Measurements from ENCODE around the gene MRPL46.

Gene MRPL46

GRCh38 chr15:88479169-88479568, 12.0 kb upstream of the MRPL46 start:
- TF ChIP-seq REST (IDR thresholded peaks at IDR 0.05; ENCODE audit: insufficient read depth in 1 of 2, low read depth in 2 of 2, low read length in 2 of 2): no peak
- TF ChIP-seq POLR2AphosphoS5 (IDR thresholded peaks at IDR 0.05; ENCODE audit: low read depth, low read length): no peak
- TF ChIP-seq FOXP2 (optimal IDR thresholded peaks at IDR 0.05; ENCODE audit: borderline replicate concordance, extremely low read depth, extremely low read length, insufficient read depth): no peak
- TF ChIP-seq TAF1 (IDR thresholded peaks at IDR 0.05; ENCODE audit: borderline replicate concordance, insufficient read depth, low read length): no peak
- no peak for TF ChIP-seq SIN3A (IDR thresholded peaks at IDR 0.05; ENCODE audit: borderline replicate concordance, insufficient read depth, low read length)

GRCh38 chr15:88477904-88478303, 10.7 kb upstream of the MRPL46 start:
- TF ChIP-seq SIN3A (IDR thresholded peaks at IDR 0.05; ENCODE audit: borderline replicate concordance, insufficient read depth, low read length): no peak
- no peak for TF ChIP-seq TAF1 (IDR thresholded peaks at IDR 0.05; ENCODE audit: borderline replicate concordance, insufficient read depth, low read length)
- no peak for TF ChIP-seq FOXP2 (optimal IDR thresholded peaks at IDR 0.05; ENCODE audit: borderline replicate concordance, extremely low read depth, extremely low read length, insufficient read depth)
- no peak for TF ChIP-seq REST (IDR thresholded peaks at IDR 0.05; ENCODE audit: insufficient read depth in 1 of 2, low read depth in 2 of 2, low read length in 2 of 2)
- TF ChIP-seq POLR2AphosphoS5 (IDR thresholded peaks at IDR 0.05; ENCODE audit: low read depth, low read length): no peak

GRCh38 chr15:88477126-88477525, 9.9 kb upstream of the MRPL46 start:
- no peak for TF ChIP-seq POLR2AphosphoS5 (IDR thresholded peaks at IDR 0.05; ENCODE audit: low read depth, low read length)
- TF ChIP-seq TAF1 (IDR thresholded peaks at IDR 0.05; ENCODE audit: borderline replicate concordance, insufficient read depth, low read length): no peak
- TF ChIP-seq FOXP2 (optimal IDR thresholded peaks at IDR 0.05; ENCODE audit: borderline replicate concordance, extremely low read depth, extremely low read length, insufficient read depth): no peak
- no peak for TF ChIP-seq SIN3A (IDR thresholded peaks at IDR 0.05; ENCODE audit: borderline replicate concordance, insufficient read depth, low read length)
- no peak for TF ChIP-seq REST (IDR thresholded peaks at IDR 0.05; ENCODE audit: insufficient read depth in 1 of 2, low read depth in 2 of 2, low read length in 2 of 2)

- TF ChIP-seq TAF1 (IDR thresholded peaks at IDR 0.05; ENCODE audit: borderline replicate concordance, insufficient read depth, low read length) (no peak), FOXP2 (optimal IDR thresholded peaks at IDR 0.05; ENCODE audit: borderline replicate concordance, extremely low read depth, extremely low read length, insufficient read depth) (no peak), SIN3A (IDR thresholded peaks at IDR 0.05; ENCODE audit: borderline replicate concordance, insufficient read depth, low read length) (no peak), REST (IDR thresholded peaks at IDR 0.05; ENCODE audit: insufficient read depth in 1 of 2, low read depth in 2 of 2, low read length in 2 of 2) (no peak), POLR2AphosphoS5 (IDR thresholded peaks at IDR 0.05; ENCODE audit: low read depth, low read length) (no peak)
Observed at GRCh38 chr15:88476635-88477060, 9.5 kb upstream of the MRPL46 start.

GRCh38 chr15:88472225-88472624, 5.0 kb upstream of the MRPL46 start:
- TF ChIP-seq TAF1 (IDR thresholded peaks at IDR 0.05; ENCODE audit: borderline replicate concordance, insufficient read depth, low read length): no peak

All from PFSK-1 (cell line).